ENCODE measurements around the gene ZDHHC11. TPM values are rescaled to one million over a fixed set of nuclear protein-coding genes. Genes with fewer than 3 reads are reported as not detected.
"Not testable (repeated sequence)": the region's sequence is repeated elsewhere in the genome, so short reads cannot be mapped to it uniquely, and the experiment has no call there.

The ZDHHC11 gene
- total RNA-seq, 1 experiment from 2014 or later: 3.6 TPM

DNA sequence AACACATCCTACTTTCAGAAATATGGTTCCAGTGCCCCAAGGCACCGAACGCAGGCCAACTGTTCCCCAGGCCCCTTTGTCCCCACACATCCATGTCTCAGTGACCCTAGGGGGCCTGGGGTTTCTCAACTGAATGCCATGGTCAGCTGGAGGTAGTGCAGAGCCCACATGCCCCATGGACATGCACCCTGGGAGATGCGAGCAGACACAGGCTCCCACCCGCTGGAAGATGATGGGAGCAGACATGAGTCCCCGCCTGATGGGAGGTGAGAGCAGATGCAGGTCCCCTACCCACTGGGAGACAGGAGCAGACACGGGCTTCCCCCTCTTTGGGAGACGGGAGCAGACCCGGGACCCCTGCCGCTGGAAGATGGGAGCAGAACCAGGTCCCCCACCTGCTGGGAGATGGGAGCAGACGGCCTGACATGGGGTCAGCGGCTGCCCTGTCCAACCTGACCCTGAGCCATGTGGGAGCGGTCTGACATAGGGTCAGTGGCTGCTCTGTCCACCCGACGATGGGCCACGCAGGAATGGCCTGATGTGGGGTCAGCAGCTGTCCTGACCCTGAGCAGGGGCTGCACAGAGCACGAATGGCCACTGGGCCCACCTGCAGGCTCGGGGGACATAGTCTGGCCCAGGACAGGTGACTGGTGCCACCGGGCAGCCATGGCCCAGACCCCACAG lies 84.7 kb downstream of the ZDHHC11 start:
- intact Hi-C loops (cut with micrococcal nuclease; ENCODE audit: unreplicated experiment): no loop called here
- TF ChIP-seq, protein P1, sequence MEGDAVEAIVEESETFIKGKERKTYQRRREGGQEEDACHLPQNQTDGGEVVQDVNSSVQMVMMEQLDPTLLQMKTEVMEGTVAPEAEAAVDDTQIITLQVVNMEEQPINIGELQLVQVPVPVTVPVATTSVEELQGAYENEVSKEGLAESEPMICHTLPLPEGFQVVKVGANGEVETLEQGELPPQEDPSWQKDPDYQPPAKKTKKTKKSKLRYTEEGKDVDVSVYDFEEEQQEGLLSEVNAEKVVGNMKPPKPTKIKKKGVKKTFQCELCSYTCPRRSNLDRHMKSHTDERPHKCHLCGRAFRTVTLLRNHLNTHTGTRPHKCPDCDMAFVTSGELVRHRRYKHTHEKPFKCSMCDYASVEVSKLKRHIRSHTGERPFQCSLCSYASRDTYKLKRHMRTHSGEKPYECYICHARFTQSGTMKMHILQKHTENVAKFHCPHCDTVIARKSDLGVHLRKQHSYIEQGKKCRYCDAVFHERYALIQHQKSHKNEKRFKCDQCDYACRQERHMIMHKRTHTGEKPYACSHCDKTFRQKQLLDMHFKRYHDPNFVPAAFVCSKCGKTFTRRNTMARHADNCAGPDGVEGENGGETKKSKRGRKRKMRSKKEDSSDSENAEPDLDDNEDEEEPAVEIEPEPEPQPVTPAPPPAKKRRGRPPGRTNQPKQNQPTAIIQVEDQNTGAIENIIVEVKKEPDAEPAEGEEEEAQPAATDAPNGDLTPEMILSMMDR (IDR thresholded peaks at IDR 0.05; ENCODE audit: insufficient read depth in 1 of 2, low read depth in 1 of 2, low read length in 1 of 2, severe bottlenecking in 1 of 2, unreplicated experiment in 1 of 2): no peak
- no peaks in the 10 kb centered on the region for H3K36me3 Mint-ChIP-seq (ENCODE audit: insufficient read depth, unreplicated experiment)
- H3K4me3 Mint-ChIP-seq (ENCODE audit: unreplicated experiment): no peak overlapping the region
- ChIA-PET POLR2A (no interaction called here), CTCF (interaction anchor here (0.6 kb wide), 1 partner anchor 95 kb away, joined by 3 read pairs; no protein-coding TSS in a partner anchor)
- no peaks in the 10 kb centered on the region for H3K4me1 Mint-ChIP-seq (ENCODE audit: low read depth, unreplicated experiment)
- no peaks in the 10 kb centered on the region for H3K27me3 ChIP-seq (replicated peaks; ENCODE audit: control insufficient read depth, insufficient read depth, low read length)
- no peak overlapping the region for H3K4me3 ChIP-seq (ENCODE audit: low read depth, low read length)
- DNase-seq: no peak
- H3K27ac Mint-ChIP-seq (ENCODE audit: unreplicated experiment): no peak overlapping the region
- H3K27me3 Mint-ChIP-seq (ENCODE audit: insufficient read depth, unreplicated experiment): peaks cover 4% of the 10 kb centered on the region
- no peaks in the 10 kb centered on the region for H3K9me3 Mint-ChIP-seq (ENCODE audit: unreplicated experiment)
- BruUV-seq (replicated peaks): no TSS peak
- H3K36me3 ChIP-seq (ENCODE audit: control insufficient read depth, insufficient read depth, low read length): no peaks in the 10 kb centered on the region
- peaks cover 5% of the 10 kb centered on the region; the same call in 1 of the 2 replicates for H3K9me3 ChIP-seq
- H3K4me1 ChIP-seq: no peaks in the 10 kb centered on the region

DNA sequence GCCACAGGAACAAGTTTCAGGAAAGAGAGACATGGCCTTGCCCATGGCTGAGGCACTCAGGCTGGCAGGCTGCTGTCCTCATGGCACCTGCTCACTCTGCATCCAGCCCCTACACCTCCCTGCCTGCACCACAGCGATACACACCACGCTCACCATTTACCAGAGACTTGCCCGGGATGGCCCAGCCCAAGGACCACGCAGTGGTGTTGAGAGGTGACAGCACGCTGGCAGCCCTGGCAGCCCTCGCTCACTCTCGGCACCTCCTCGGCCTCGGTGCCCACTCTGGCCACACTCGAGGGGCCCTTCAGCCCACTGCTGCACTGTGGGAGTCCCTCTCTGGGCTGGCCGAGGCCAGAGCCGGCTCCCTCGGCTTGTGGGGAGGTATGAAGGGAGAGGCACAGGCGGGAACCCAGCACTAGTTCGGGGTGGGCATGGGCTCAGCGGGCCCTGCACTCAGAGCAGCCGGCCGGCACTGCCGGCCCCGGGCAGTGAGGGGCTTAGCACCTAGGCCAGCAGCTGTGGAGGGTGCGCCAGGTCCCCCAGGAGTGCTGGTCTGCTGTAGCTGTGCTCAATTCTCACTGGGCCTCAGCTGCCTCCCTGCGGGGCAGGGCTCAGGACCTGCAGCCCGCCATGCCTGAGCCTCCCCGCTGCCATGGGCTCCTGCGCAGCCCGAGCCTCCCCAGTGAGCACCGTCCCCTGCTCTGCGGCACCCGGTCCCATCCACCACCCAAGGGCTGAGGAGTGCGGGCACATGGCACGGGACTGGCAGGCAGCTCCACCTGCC lies 86.6 kb downstream of the ZDHHC11 start:
- peaks cover 5% of the 10 kb centered on the region; the same call in 1 of the 2 replicates for H3K9me3 ChIP-seq
- H3K9me3 Mint-ChIP-seq (ENCODE audit: unreplicated experiment): no peaks in the 10 kb centered on the region
- intact Hi-C loops (cut with micrococcal nuclease; ENCODE audit: unreplicated experiment): no loop called here
- no peaks in the 10 kb centered on the region for H3K4me1 ChIP-seq
- H3K4me3 ChIP-seq (ENCODE audit: low read depth, low read length): no peak overlapping the region
- ChIA-PET CTCF (no interaction called here), POLR2A (no interaction called here)
- H3K27ac Mint-ChIP-seq (ENCODE audit: unreplicated experiment): no peak overlapping the region
- H3K4me3 Mint-ChIP-seq (ENCODE audit: unreplicated experiment): no peak overlapping the region
- peaks cover 5% of the 10 kb centered on the region for H3K4me1 Mint-ChIP-seq (ENCODE audit: low read depth, unreplicated experiment)
- no peaks in the 10 kb centered on the region for H3K27me3 ChIP-seq (replicated peaks; ENCODE audit: control insufficient read depth, insufficient read depth, low read length)
- DNase-seq: no peak
- TF ChIP-seq, protein P1 (IDR thresholded peaks at IDR 0.05; ENCODE audit: insufficient read depth in 1 of 2, low read depth in 1 of 2, low read length in 1 of 2, severe bottlenecking in 1 of 2, unreplicated experiment in 1 of 2): no peak
- H3K27me3 Mint-ChIP-seq (ENCODE audit: insufficient read depth, unreplicated experiment): peaks cover 4% of the 10 kb centered on the region
- H3K36me3 ChIP-seq (ENCODE audit: control insufficient read depth, insufficient read depth, low read length): no peaks in the 10 kb centered on the region
- BruUV-seq (replicated peaks): no TSS peak
- no peaks in the 10 kb centered on the region for H3K36me3 Mint-ChIP-seq (ENCODE audit: insufficient read depth, unreplicated experiment)

DNA sequence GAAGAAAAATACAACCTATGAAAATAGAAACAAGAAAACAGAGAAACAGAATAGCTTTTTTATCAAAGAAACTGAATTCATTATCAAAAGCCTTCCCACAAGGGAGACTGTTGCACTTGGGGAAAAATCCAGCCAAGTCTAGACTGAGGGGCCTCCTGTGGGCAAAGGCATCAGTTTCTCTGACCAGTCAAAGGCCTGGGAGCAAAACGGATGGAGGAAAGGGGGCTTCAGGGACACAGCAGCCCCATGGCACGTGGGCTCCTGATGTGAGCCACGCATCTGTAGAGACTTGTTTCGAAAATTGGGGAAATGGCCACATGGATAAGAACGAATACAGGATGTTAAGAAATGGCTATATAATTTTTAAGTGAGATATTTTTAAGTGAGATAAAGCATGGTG lies 87.4 kb downstream of the ZDHHC11 start:
- no peak overlapping the region for H3K4me3 Mint-ChIP-seq (ENCODE audit: unreplicated experiment)
- CTCF ChIA-PET: no interaction called here
- H3K9me3 Mint-ChIP-seq (ENCODE audit: unreplicated experiment): no peaks in the 10 kb centered on the region

DNA sequence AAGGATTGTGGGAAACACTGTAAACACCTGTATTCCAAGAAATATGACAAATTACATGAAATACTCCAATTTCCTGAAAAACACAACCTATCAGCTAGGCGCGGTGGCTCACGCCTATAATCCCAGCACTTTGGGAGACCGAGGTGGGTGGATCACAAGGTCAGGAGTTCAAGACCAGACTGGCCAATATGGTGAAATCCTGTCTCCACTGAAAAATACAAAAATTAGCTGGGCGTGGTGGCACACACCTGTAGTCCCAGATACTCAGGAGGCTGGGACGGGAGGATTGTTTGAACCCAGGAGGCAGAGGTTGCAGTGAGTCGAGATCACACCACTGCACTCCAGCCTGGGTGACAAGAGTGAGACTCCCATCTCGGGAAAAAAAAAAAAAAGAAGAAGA lies 87.8 kb downstream of the ZDHHC11 start:
- BruUV-seq (replicated peaks); CTCF ChIA-PET; intact Hi-C loops (cut with micrococcal nuclease; ENCODE audit: unreplicated experiment); H3K36me3 ChIP-seq (ENCODE audit: control insufficient read depth, insufficient read depth, low read length); H3K9me3 ChIP-seq; H3K36me3 Mint-ChIP-seq (ENCODE audit: insufficient read depth, unreplicated experiment); H3K27me3 ChIP-seq (replicated peaks; ENCODE audit: control insufficient read depth, insufficient read depth, low read length); H3K27ac Mint-ChIP-seq (ENCODE audit: unreplicated experiment); H3K27me3 Mint-ChIP-seq (ENCODE audit: insufficient read depth, unreplicated experiment); H3K4me3 ChIP-seq (ENCODE audit: low read depth, low read length); H3K4me1 ChIP-seq; H3K9me3 Mint-ChIP-seq (ENCODE audit: unreplicated experiment); POLR2A ChIA-PET; DNase-seq; H3K4me3 Mint-ChIP-seq (ENCODE audit: unreplicated experiment): not testable (repeated sequence)
- H3K4me1 Mint-ChIP-seq (ENCODE audit: low read depth, unreplicated experiment): peaks cover 10% of the 10 kb centered on the region

More for the DNA sequence above, 87.4 kb downstream of the ZDHHC11 start:
- Mint-ChIP-seq H3K4me1 (ENCODE audit: low read depth, unreplicated experiment) (peaks cover 10% of the 10 kb centered on the region), H3K36me3 (ENCODE audit: insufficient read depth, unreplicated experiment) (no peaks in the 10 kb centered on the region), H3K27ac (ENCODE audit: unreplicated experiment) (no peak overlapping the region), H3K27me3 (ENCODE audit: insufficient read depth, unreplicated experiment) (peaks cover 4% of the 10 kb centered on the region)
- Histone ChIP-seq H3K36me3 (ENCODE audit: control insufficient read depth, insufficient read depth, low read length) (no peaks in the 10 kb centered on the region), H3K4me3 (ENCODE audit: low read depth, low read length) (no peak overlapping the region), H3K4me1 (peaks cover 5% of the 10 kb centered on the region; the same call in 1 of the 2 replicates), H3K9me3 (peaks cover 5% of the 10 kb centered on the region; the same call in 1 of the 2 replicates), H3K27me3 (replicated peaks; ENCODE audit: control insufficient read depth, insufficient read depth, low read length) (no peaks in the 10 kb centered on the region)
- BruUV-seq (replicated peaks): no TSS peak
- intact Hi-C loops (cut with micrococcal nuclease; ENCODE audit: unreplicated experiment): no loop called here
- TF ChIP-seq, protein P1 (IDR thresholded peaks at IDR 0.05; ENCODE audit: insufficient read depth in 1 of 2, low read depth in 1 of 2, low read length in 1 of 2, severe bottlenecking in 1 of 2, unreplicated experiment in 1 of 2): no peak
- DNase-seq: no peak
- POLR2A ChIA-PET: no interaction called here
